ENCODE data around the gene CCNI2. TPM values are rescaled to one million over a fixed set of nuclear protein-coding genes. Genes with fewer than 3 reads are reported as not detected.

The CCNI2 gene
- total and polyA plus RNA-seq, 10 of the 15 experiments (the other 5 are each of a cell fraction or from before 2014, with no cell fraction given), result 1.8 to 8.0 (median 3.2) TPM

- TF ChIP-seq ZZZ3 (IDR thresholded peaks at IDR 0.05; ENCODE audit: control insufficient read depth, insufficient read length, low read depth), result no peak
- no peak for TF ChIP-seq TARDBP (IDR thresholded peaks at IDR 0.05; ENCODE audit: borderline replicate concordance)
- no peak for TF ChIP-seq IRF4 (IDR thresholded peaks at IDR 0.05; ENCODE audit: low read depth, low read length)
- no peak for TF ChIP-seq SP1 (IDR thresholded peaks at IDR 0.05; ENCODE audit: low read depth, low read length)
- no peak for TF ChIP-seq PML (IDR thresholded peaks at IDR 0.05; ENCODE audit: low read length)
- TF ChIP-seq TCF12 (IDR thresholded peaks at IDR 0.05; ENCODE audit: low read depth, low read length), result no peak
These were observed 12.5 kb upstream of the CCNI2 start (continued) for GRCh38 chr5:132734687-132735086.

- SMC1A ChIA-PET (ENCODE audit: uncharacterized antibody, unreplicated experiment), result interaction anchor here (0.7 to 6.1 kb wide), 23 partner anchors 9 to 270 kb away, joined by 3 to 52 read pairs (median 5); partner anchors contain the start of genes CCNI2 and IL4
- in situ Hi-C loops (cut with MboI), result no loop called here
- CTCF ChIA-PET, result interaction anchor here (0.7 to 3.9 kb wide), 9 partner anchors 10 to 231 kb away, joined by 3 to 23 read pairs (median 10); partner anchors contain the start of gene CCNI2
- Histone ChIP-seq H3K27ac (ENCODE audit: control insufficient read depth, insufficient read depth) (peak within 1 kb of the TSS; percentile 52), H2AFZ (ENCODE audit: control insufficient read depth, low read depth, low read length) (peak within 1 kb of the TSS; percentile 86), H3K79me2 (ENCODE audit: control insufficient read depth, insufficient read depth, low read length) (peaks cover 13% of the 10 kb centered on the region), H4K20me1 (ENCODE audit: control insufficient read depth, insufficient read depth) (no peaks in the 10 kb centered on the region), H3K27me3 (replicated peaks in 1 of 2; ENCODE audit: control insufficient read depth in 2 of 2, insufficient read depth in 2 of 2, low read length in 1 of 2) (no peaks in the 10 kb centered on the region), H3K4me1 (ENCODE audit: control insufficient read depth, insufficient read depth, low read length) (no peaks in the 10 kb centered on the region), H3K36me3 (ENCODE audit: control insufficient read depth in 2 of 2, insufficient read depth in 2 of 2, low read length in 1 of 2) (no peaks in the 10 kb centered on the region), H3K4me2 (ENCODE audit: control insufficient read depth, insufficient read depth) (peak within 1 kb of the TSS; percentile 66), H3K9ac (ENCODE audit: control insufficient read depth, insufficient read depth, low read length) (peak within 1 kb of the TSS; percentile 54; the same call in 1 of the 2 replicates), H3K4me3 (peak within 1 kb of the TSS; percentile 80), H3K9me3 (replicated peaks; ENCODE audit: control insufficient read depth, insufficient read depth, low read length) (no peaks in the 10 kb centered on the region; the same call in 2 of the 3 replicates)
- FAIRE-seq, result peak; percentile 88
- no TSS peak for BruUV-seq (replicated peaks)
- RAD21 ChIA-PET (ENCODE audit: unreplicated experiment), result interaction anchor here (0.5 to 4.2 kb wide), 31 partner anchors 10 to 351 kb away, joined by 3 to 34 read pairs (median 3); partner anchors contain the start of genes CCNI2, IL4 and SOWAHA
- DNase-seq (ENCODE audit: low read depth, low spot score), result peak; percentile 94
- POLR2A ChIA-PET, result interaction anchor here (0.6 to 3.0 kb wide), 19 partner anchors 9 to 1998 kb away, joined by 3 to 21 read pairs (median 4); partner anchors contain the start of genes CCNI2 and GDF9
- intact Hi-C loops (cut with micrococcal nuclease; ENCODE audit: unreplicated experiment), result loop anchor here (2.0 to 5.0 kb wide), 3 partner anchors 74 to 210 kb away; no protein-coding TSS in a partner anchor
- under 1% methylated on average over 78 of the region's 81 CpGs for WGBS (ENCODE audit: insufficient coverage, insufficient replicate concordance, low lambda C conversion rate, missing lambda C conversion rate)
- ATAC-seq, result peak; percentile 91
- TF ChIP-seq MYB (IDR thresholded peaks at IDR 0.05; ENCODE audit: borderline replicate concordance, low read depth, low read length) (no peak), YBX1 (IDR thresholded peaks at IDR 0.05) (no peak), MXI1 (IDR thresholded peaks at IDR 0.05; ENCODE audit: low read depth, low read length) (no peak), KAT2A (conservative IDR thresholded peaks at IDR 0.05; ENCODE audit: control insufficient read depth, low read depth, low read length) (no peak), POU2F2 (IDR thresholded peaks at IDR 0.05; ENCODE audit: borderline replicate concordance, low read depth, low read length) (no peak; the same call in 2 of the 3 replicates), SIN3A (IDR thresholded peaks at IDR 0.05; ENCODE audit: low read depth, low read length) (no peak), RAD51 (IDR thresholded peaks at IDR 0.05) (no peak), PKNOX1 (IDR thresholded peaks at IDR 0.05) (no peak), ZNF217 (IDR thresholded peaks at IDR 0.05) (peak; percentile 16; the same call in 1 of the 2 replicates), ZNF207 (IDR thresholded peaks at IDR 0.05; ENCODE audit: borderline replicate concordance) (0 out of 2 replicates have a peak, but pooled peaks have one; percentile 48), GATAD2B (conservative IDR thresholded peaks at IDR 0.05; ENCODE audit: low read depth) (peak; percentile 41), SP1 (IDR thresholded peaks at IDR 0.05; ENCODE audit: low read depth, low read length) (peak; percentile 3), EP300 (IDR thresholded peaks at IDR 0.05; ENCODE audit: borderline replicate concordance in 1 of 2, control insufficient read depth in 1 of 2, low read depth in 2 of 2, low read length in 2 of 2) (no peak), GABPA (IDR thresholded peaks at IDR 0.05; ENCODE audit: low read depth) (no peak), DPF2 (IDR thresholded peaks at IDR 0.05) (peak; percentile 88), IKZF2 (IDR thresholded peaks at IDR 0.05) (0 out of 4 replicates have a peak, but pooled peaks of 1 of the 2 experiments have one; percentile 39), ZNF622 (IDR thresholded peaks at IDR 0.05) (no peak)
These were observed 10.1 kb upstream of the CCNI2 start, which contains the start of gene KIF3A for GRCh38 chr5:132736853-132737833. KIF3A (minus strand) TSS chr5:132737546; CDS start chr5:132737419, 127 bp downstream.
